PC-3 (cell line): ENCODE measurements around the gene KRTAP10-5.

ENCODE experiments used
- EZH2 ChIP-seq: fragments of 300-600 bp; sonication (generic); IDR thresholded peaks from one replicate; pipeline ENCODE4 v1.6.1; 2017; ENCODE audit warnings: antibody characterized with exemption, mild to moderate bottlenecking, low read length; ENCODE audit not compliant: unreplicated experiment
- TF ChIP-seq, protein P1 (sequence below): fragments of 300-600 bp; sonication (generic); conservative IDR thresholded peaks from 2 replicates; pipeline ENCODE4 v1.5.1; 2017; ENCODE audit warnings: antibody characterized with exemption, low read depth, mild to moderate bottlenecking, low read length

DNA sequence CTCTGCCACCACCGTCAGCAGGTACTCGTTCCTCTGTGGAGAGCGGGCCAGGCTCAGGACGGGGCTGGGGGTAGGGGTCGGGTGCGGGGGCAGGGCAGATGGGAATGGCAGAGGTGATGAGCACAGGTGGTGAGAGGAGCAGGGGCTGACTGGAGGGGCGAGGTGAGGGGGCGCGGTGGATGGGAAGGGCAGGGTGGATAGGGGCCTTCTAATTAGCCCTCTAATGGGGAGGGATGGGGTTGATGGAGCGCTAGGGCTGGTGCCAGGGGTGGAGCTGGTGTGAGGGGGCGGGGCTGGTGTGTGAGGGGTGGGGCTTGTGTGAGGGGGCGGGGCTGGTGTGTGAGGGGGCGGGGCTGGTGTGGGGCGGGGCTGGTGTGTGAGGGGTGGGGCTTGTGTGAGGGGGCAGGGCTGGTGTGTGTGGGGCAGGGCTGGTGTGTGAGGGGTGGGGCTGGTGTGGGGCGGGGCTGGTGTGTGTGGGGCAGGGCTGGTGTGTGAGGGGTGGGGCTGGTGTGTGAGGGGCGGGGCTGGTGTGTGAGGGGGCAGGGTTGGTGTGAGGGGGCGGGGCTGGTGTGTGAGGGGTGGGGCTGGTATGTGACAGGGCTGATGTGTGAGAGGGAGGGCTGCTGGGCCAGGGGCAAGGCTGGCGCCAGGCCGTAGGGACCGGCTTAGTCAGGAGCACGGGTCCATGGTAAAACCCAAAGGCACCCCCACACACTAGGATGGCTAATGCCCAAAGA is 46.3 kb downstream of the KRTAP10-5 start:
- TF ChIP-seq, protein P1, sequence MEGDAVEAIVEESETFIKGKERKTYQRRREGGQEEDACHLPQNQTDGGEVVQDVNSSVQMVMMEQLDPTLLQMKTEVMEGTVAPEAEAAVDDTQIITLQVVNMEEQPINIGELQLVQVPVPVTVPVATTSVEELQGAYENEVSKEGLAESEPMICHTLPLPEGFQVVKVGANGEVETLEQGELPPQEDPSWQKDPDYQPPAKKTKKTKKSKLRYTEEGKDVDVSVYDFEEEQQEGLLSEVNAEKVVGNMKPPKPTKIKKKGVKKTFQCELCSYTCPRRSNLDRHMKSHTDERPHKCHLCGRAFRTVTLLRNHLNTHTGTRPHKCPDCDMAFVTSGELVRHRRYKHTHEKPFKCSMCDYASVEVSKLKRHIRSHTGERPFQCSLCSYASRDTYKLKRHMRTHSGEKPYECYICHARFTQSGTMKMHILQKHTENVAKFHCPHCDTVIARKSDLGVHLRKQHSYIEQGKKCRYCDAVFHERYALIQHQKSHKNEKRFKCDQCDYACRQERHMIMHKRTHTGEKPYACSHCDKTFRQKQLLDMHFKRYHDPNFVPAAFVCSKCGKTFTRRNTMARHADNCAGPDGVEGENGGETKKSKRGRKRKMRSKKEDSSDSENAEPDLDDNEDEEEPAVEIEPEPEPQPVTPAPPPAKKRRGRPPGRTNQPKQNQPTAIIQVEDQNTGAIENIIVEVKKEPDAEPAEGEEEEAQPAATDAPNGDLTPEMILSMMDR = no peak
- no peak for TF ChIP-seq EZH2
